PC-9 (cell line): ENCODE measurements around the gene SUV39H2.
"Not testable (repeated sequence)": the region's sequence is repeated elsewhere in the genome, so short reads cannot be mapped to it uniquely, and the experiment has no call there.

Experiments
- EZH2 ChIP-seq: fragments of 200-600 bp; sonication (generic); IDR thresholded peaks from 2 replicates; pipeline ENCODE4 v1.8.0; 2017; ENCODE audit warnings: antibody characterized with exemption, low read depth
- TF ChIP-seq, protein P1 (sequence below): fragments of 200-600 bp; sonication (generic); conservative IDR thresholded peaks from 2 replicates; pipeline ENCODE4 v1.6.1; 2017; ENCODE audit warnings: mixed run types, antibody characterized with exemption, mild to moderate bottlenecking, moderate library complexity

DNA sequence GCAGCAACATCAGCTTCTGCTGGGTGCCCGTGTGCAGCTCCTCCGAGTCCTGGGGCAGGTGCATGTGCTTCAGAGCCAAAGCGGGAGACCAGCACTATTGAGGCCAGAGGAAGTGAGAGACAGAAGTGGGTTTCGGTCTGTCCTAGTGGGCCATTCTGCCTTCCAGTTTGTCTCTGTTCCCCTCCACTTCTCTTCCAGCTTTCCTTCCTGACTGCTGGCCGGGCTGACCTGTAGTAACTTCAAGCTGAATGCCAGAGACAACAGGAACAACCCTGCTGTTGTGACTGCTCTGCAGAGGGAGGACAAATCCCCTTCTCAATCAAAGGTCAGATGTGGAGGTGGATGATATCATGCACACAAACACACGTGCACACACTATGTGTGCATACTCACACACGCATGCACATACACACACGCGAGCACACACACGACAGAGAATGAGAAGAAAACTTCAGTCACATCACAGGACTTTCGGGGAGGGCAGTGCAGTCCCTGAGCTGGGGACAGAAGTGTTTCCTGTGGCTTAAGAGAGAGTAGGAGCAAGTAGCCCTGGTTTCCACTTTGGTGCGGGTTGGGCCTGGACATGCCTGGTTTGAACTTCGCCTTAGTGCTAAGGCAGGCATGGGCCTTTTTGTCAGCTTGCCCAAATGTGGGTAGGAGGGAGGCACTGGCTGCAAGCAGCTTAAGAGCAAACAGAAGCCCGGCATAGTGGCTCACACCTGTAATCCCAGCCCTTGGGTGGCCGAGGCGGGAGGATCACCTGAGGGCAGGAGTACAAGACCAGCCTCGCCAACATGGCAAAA lies 63.7 kb downstream of the SUV39H2 start:
- TF ChIP-seq, protein P1, sequence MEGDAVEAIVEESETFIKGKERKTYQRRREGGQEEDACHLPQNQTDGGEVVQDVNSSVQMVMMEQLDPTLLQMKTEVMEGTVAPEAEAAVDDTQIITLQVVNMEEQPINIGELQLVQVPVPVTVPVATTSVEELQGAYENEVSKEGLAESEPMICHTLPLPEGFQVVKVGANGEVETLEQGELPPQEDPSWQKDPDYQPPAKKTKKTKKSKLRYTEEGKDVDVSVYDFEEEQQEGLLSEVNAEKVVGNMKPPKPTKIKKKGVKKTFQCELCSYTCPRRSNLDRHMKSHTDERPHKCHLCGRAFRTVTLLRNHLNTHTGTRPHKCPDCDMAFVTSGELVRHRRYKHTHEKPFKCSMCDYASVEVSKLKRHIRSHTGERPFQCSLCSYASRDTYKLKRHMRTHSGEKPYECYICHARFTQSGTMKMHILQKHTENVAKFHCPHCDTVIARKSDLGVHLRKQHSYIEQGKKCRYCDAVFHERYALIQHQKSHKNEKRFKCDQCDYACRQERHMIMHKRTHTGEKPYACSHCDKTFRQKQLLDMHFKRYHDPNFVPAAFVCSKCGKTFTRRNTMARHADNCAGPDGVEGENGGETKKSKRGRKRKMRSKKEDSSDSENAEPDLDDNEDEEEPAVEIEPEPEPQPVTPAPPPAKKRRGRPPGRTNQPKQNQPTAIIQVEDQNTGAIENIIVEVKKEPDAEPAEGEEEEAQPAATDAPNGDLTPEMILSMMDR, result not testable (repeated sequence)
- not testable (repeated sequence) for TF ChIP-seq EZH2
